ENCODE results near the gene NKD1. TPM values are rescaled to one million over a fixed set of nuclear protein-coding genes. Genes with fewer than 3 reads are reported as not detected.

The NKD1 gene
- total RNA-seq, 1 experiment from 2014 or later, result 11.4 TPM

GRCh38 chr16:50677351-50677750 lies 129.2 kb downstream of the NKD1 start:
- no peak overlapping the region for H2AFZ ChIP-seq (ENCODE audit: low read depth, low read length, poor library complexity, severe bottlenecking)
- H3K9me2 ChIP-seq (ENCODE audit: insufficient read depth), result no peaks in the 10 kb centered on the region
- TF ChIP-seq FOSL1 (IDR thresholded peaks at IDR 0.05; ENCODE audit: low read depth) (no peak), CEBPB (IDR thresholded peaks at IDR 0.05; ENCODE audit: low read depth) (no peak), SRF (IDR thresholded peaks at IDR 0.05; ENCODE audit: low read depth) (no peak), RAD21 (IDR thresholded peaks at IDR 0.05; ENCODE audit: low read depth) (0 out of 2 replicates have a peak, but pooled peaks have one; percentile 3), CTCF (IDR thresholded peaks at IDR 0.05 in 2 of 3, conservative IDR thresholded peaks at IDR 0.05 in 1 of 3; ENCODE audit: borderline replicate concordance in 1 of 3, insufficient read depth in 1 of 3, low read depth in 2 of 3, low read length in 2 of 3) (peak in 2 of 3 experiments; percentile 64 to 71; a peak in 4 of 6 replicates), ATF3 (IDR thresholded peaks at IDR 0.05) (no peak), SIN3A (IDR thresholded peaks at IDR 0.05; ENCODE audit: low read depth) (no peak), YY1 (IDR thresholded peaks at IDR 0.05; ENCODE audit: extremely low read depth, insufficient replicate concordance, low read depth, low read length) (no peak), EZH2phosphoT487 (IDR thresholded peaks at IDR 0.05; ENCODE audit: borderline replicate concordance) (no peak), POLR2A (IDR thresholded peaks at IDR 0.05; ENCODE audit: borderline replicate concordance, extremely low read depth, insufficient read depth, insufficient read length) (no peak), TCF7L2 (IDR thresholded peaks at IDR 0.05; ENCODE audit: borderline replicate concordance, extremely low read depth, insufficient read depth, insufficient read length) (no peak)
- H3K9me3 ChIP-seq (ENCODE audit: control insufficient read depth in 1 of 2, insufficient read depth in 1 of 2, low read depth in 1 of 2, low read length in 2 of 2), result peaks cover 4 to 10% of the 10 kb centered on the region in 2 experiments; a peak in 3 of 4 replicates
- BruUV-seq (replicated peaks), result no TSS peak
- H3K27ac ChIP-seq (ENCODE audit: low read depth, low read length), result no peak overlapping the region
- ChIA-PET POLR2A (no interaction called here), RAD21 (ENCODE audit: low non-redundant PET in 1 of 2, low total read pairs in 2 of 2, uncharacterized antibody in 2 of 2, unreplicated experiment in 2 of 2) (interaction anchor here (1.0 to 1.2 kb wide), 2 partner anchors 129 kb away, joined by 5 read pairs; no protein-coding TSS in a partner anchor), CTCF (interaction anchor here (1.1 to 2.5 kb wide), 2 partner anchors 9 to 12 kb away, joined by 3 to 8 read pairs; no protein-coding TSS in a partner anchor)
- no peak overlapping the region for H3K4me3 ChIP-seq (replicated peaks in 1 of 2; ENCODE audit: low read depth in 1 of 2, low read length in 2 of 2)
- no peak overlapping the region for H3K9ac ChIP-seq (ENCODE audit: low read length)
- H3K36me3 ChIP-seq (ENCODE audit: control insufficient read depth in 1 of 2, insufficient read depth in 2 of 2, low read length in 2 of 2), result no peaks in the 10 kb centered on the region
- no peaks in the 10 kb centered on the region for H3K79me2 ChIP-seq (ENCODE audit: insufficient read depth, low read length)
- ATAC-seq, result peak; percentile 75
- H4K20me1 ChIP-seq (ENCODE audit: insufficient read depth), result no peaks in the 10 kb centered on the region
- no peak overlapping the region for H3K4me2 ChIP-seq (ENCODE audit: low read length)
- DNase-seq (ENCODE audit: low read depth, low spot score), result no peak
- no peaks in the 10 kb centered on the region for H3K27me3 ChIP-seq (ENCODE audit: insufficient read depth, low read length)
- intact Hi-C loops (cut with micrococcal nuclease), result loop anchor here (10.0 kb wide), 2 partner anchors 543 to 1307 kb away; no protein-coding TSS in a partner anchor
- no peaks in the 10 kb centered on the region for H3K4me1 ChIP-seq (ENCODE audit: control insufficient read depth in 1 of 2, insufficient read depth in 2 of 2, low read length in 2 of 2)
